ENCODE data around the gene DYSF.

The DYSF gene

DNA sequence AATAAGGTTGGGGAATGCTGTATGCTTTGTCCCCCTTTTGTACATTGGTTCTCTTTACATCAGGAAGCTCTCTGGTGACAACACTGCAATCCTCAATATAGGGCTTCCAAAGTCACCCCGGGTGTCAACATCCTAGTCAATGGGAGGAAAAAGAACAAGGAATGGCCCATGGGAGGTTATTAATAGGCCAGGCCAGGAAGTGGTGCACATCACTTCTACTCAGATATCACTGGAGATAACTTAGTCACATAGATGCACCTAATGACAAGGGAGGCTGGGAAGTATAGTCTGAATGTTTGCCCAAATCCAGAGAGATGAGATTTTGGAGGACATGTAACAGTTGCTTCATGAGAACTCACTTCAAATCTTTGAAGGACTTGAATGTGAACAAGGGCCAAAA lies 274.7 kb downstream of the DYSF start:
- no peaks in the 10 kb centered on the region for H3K36me3 ChIP-seq (ENCODE audit: control insufficient read depth, low read length)
- H3K27me3 ChIP-seq (ENCODE audit: control insufficient read depth, low read length) = no peaks in the 10 kb centered on the region
- TF ChIP-seq, protein P1, sequence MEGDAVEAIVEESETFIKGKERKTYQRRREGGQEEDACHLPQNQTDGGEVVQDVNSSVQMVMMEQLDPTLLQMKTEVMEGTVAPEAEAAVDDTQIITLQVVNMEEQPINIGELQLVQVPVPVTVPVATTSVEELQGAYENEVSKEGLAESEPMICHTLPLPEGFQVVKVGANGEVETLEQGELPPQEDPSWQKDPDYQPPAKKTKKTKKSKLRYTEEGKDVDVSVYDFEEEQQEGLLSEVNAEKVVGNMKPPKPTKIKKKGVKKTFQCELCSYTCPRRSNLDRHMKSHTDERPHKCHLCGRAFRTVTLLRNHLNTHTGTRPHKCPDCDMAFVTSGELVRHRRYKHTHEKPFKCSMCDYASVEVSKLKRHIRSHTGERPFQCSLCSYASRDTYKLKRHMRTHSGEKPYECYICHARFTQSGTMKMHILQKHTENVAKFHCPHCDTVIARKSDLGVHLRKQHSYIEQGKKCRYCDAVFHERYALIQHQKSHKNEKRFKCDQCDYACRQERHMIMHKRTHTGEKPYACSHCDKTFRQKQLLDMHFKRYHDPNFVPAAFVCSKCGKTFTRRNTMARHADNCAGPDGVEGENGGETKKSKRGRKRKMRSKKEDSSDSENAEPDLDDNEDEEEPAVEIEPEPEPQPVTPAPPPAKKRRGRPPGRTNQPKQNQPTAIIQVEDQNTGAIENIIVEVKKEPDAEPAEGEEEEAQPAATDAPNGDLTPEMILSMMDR (IDR thresholded peaks at IDR 0.05; ENCODE audit: low read depth, low read length, poor library complexity, severe bottlenecking) = no peak
- no peak for TF ChIP-seq EZH2phosphoT487 (IDR thresholded peaks at IDR 0.05; ENCODE audit: borderline replicate concordance, low read length)
- no peaks in the 10 kb centered on the region for H3K9me2 ChIP-seq (replicated peaks; ENCODE audit: control insufficient read depth, low read length)
- no peaks in the 10 kb centered on the region for H3K4me1 ChIP-seq (ENCODE audit: control insufficient read depth, low read length)
- no peaks in the 10 kb centered on the region for H3K79me2 ChIP-seq (ENCODE audit: control insufficient read depth, low read length)
- H3K27ac ChIP-seq (ENCODE audit: low read depth, low read length) = no peak overlapping the region
- no peak overlapping the region for H3K4me2 ChIP-seq (ENCODE audit: low read length)
- H3K4me3 ChIP-seq (ENCODE audit: low read length) = no peak overlapping the region
- peaks cover 8% of the 10 kb centered on the region for H3K9me3 ChIP-seq (ENCODE audit: control insufficient read depth, insufficient read depth, low read length)
- no peaks in the 10 kb centered on the region for H4K20me1 ChIP-seq (ENCODE audit: control insufficient read depth, insufficient read depth, low read depth, low read length)
- H3F3A ChIP-seq (ENCODE audit: control insufficient read depth, insufficient read depth) = no peaks in the 10 kb centered on the region

DNA sequence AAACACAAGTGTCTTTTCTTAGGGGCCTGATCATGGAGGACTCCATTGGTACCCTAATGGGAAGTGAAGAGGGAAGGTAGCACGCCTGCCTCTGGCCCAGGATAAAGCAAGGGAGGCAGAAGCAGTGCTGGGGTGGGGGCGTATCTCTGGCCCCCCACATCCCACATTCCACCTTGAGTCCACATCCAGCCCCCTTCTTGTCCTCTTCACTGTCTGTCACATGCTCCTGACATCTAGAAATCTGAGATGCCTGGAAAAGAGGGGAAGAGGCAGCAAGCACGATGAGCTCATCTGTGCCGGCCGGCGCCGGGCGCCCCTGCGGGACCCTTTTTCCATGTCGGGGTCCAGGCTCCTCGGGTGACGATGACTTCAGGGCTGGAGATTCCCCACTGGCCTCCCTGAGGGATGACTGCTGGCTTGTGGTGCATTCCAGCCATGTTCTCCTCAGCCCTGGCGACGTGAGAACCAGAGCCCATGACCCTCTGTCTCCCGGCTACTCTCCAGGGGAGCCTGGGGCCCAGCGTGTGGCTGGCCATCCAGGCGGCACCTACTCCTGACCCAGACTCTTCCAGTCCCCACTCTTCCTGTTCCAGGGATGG lies 277.5 kb downstream of the DYSF start:
- no peak overlapping the region for H3K4me3 ChIP-seq (ENCODE audit: low read length)
- no peak overlapping the region for H3K4me2 ChIP-seq (ENCODE audit: low read length)
- H3K36me3 ChIP-seq (ENCODE audit: control insufficient read depth, low read length) = no peaks in the 10 kb centered on the region
- no peaks in the 10 kb centered on the region for H3F3A ChIP-seq (ENCODE audit: control insufficient read depth, insufficient read depth)
- H3K27me3 ChIP-seq (ENCODE audit: control insufficient read depth, low read length) = no peaks in the 10 kb centered on the region
- no peaks in the 10 kb centered on the region for H3K9me3 ChIP-seq (ENCODE audit: control insufficient read depth, insufficient read depth, low read length)
- H3K9me2 ChIP-seq (replicated peaks; ENCODE audit: control insufficient read depth, low read length) = no peaks in the 10 kb centered on the region
- no peaks in the 10 kb centered on the region for H3K79me2 ChIP-seq (ENCODE audit: control insufficient read depth, low read length)
- H3K27ac ChIP-seq (ENCODE audit: low read depth, low read length) = no peak overlapping the region
- no peaks in the 10 kb centered on the region for H4K20me1 ChIP-seq (ENCODE audit: control insufficient read depth, insufficient read depth, low read depth, low read length)
- no peaks in the 10 kb centered on the region for H3K4me1 ChIP-seq (ENCODE audit: control insufficient read depth, low read length)
- TF ChIP-seq EZH2phosphoT487 (IDR thresholded peaks at IDR 0.05; ENCODE audit: borderline replicate concordance, low read length) = no peak
- TF ChIP-seq, protein P1 (IDR thresholded peaks at IDR 0.05; ENCODE audit: low read depth, low read length, poor library complexity, severe bottlenecking) = no peak

DNA sequence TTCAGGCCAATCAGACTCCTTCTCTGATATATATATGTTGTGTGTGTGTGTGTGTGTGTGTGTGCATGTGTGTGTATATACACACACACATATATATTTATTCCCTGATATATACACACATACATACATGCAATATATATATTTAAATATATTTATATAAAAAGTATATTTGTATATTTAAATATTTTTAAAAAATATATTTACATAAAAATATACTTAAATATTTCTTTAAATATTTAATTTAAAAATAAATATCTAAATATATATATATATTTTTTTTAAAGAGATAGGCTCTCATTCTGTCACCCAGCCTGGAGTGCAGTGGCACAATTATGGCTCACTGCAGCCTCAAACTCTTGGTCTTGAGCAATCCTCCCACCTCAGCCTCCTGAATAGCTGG lies 281.3 kb downstream of the DYSF start:
- Histone ChIP-seq H3K79me2 (ENCODE audit: control insufficient read depth, low read length) (no peaks in the 10 kb centered on the region), H3K9me2 (replicated peaks; ENCODE audit: control insufficient read depth, low read length) (no peaks in the 10 kb centered on the region), H3K4me1 (ENCODE audit: control insufficient read depth, low read length) (no peaks in the 10 kb centered on the region), H3K9me3 (ENCODE audit: control insufficient read depth, insufficient read depth, low read length) (no peaks in the 10 kb centered on the region), H3K4me2 (ENCODE audit: low read length) (no peak overlapping the region), H3F3A (ENCODE audit: control insufficient read depth, insufficient read depth) (no peaks in the 10 kb centered on the region), H4K20me1 (ENCODE audit: control insufficient read depth, insufficient read depth, low read depth, low read length) (no peaks in the 10 kb centered on the region), H3K36me3 (ENCODE audit: control insufficient read depth, low read length) (no peaks in the 10 kb centered on the region), H3K27me3 (ENCODE audit: control insufficient read depth, low read length) (no peaks in the 10 kb centered on the region), H3K27ac (ENCODE audit: low read depth, low read length) (no peak overlapping the region), H3K4me3 (ENCODE audit: low read length) (no peak overlapping the region)
- TF ChIP-seq, protein P1 (IDR thresholded peaks at IDR 0.05; ENCODE audit: low read depth, low read length, poor library complexity, severe bottlenecking) = no peak
- no peak for TF ChIP-seq EZH2phosphoT487 (IDR thresholded peaks at IDR 0.05; ENCODE audit: borderline replicate concordance, low read length)
